GM12873 (cell line): ENCODE data around the gene PHLDA1.

ENCODE experiments used
- CTCF ChIP-seq: IDR thresholded peaks from 2 replicates; pipeline ENCODE4 v1.5.1; 2012; ENCODE audit warnings: low read depth, mild to moderate bottlenecking, moderate library complexity, low read length, control low read depth; ENCODE audit not compliant: insufficient read depth; ENCODE audit errors: missing control alignments

PHLDA1 gene

GRCh38 chr12:75991753-75992152, 39.8 kb downstream of the PHLDA1 start:
- TF ChIP-seq CTCF = no peak

GRCh38 chr12:75990189-75990912, 41.2 kb downstream of the PHLDA1 start:
- no peak for TF ChIP-seq CTCF

- no peak for TF ChIP-seq CTCF
Observed at GRCh38 chr12:75986001-75986746, 45.4 kb downstream of the PHLDA1 start.

- TF ChIP-seq CTCF = no peak
Observed at GRCh38 chr12:75985566-75985965, 46.0 kb downstream of the PHLDA1 start.

GRCh38 chr12:75984577-75985182, 46.9 kb downstream of the PHLDA1 start:
- no peak for TF ChIP-seq CTCF

- TF ChIP-seq CTCF = no peak
Observed at GRCh38 chr12:75982979-75983660, 48.5 kb downstream of the PHLDA1 start.

- no peak for TF ChIP-seq CTCF
Observed at GRCh38 chr12:75982169-75982564, 49.4 kb downstream of the PHLDA1 start.
